Renal cortical epithelial cell (primary cell): ENCODE data around the gene PABPN1. TPM values are rescaled to one million over a fixed set of nuclear protein-coding genes. Genes with fewer than 3 reads are reported as not detected.
A peak's percentile ranks its signal among the peaks of the same experiment; 100 is the strongest.

ENCODE experiments used
- DNase-seq: peaks from one replicate; pipeline ENCODE4 v3.0.0-alpha.2; 2011; ENCODE audit warnings: low read depth
- total RNA-seq: library from RNA; depleted of rRNA; stranded (reverse); fragments of >200 nt; gene quantifications from 2 replicates; pipeline ENCODE4 v1.2.3, GENCODE V29; 2014

The PABPN1 gene
- total RNA-seq, 1 donor from 2014 or later, result 80.0 TPM

GRCh38 chr14:23358042-23358441 is 36.8 kb downstream of the PABPN1 start:
- no peak for DNase-seq

GRCh38 chr14:23358553-23359166 is 37.4 kb downstream of the PABPN1 start:
- no peak for DNase-seq

GRCh38 chr14:23359167-23359626 is 37.9 kb downstream of the PABPN1 start:
- no peak for DNase-seq

- DNase-seq, result no peak
These were observed 38.6 kb downstream of the PABPN1 start for GRCh38 chr14:23359722-23360447.

- no peak for DNase-seq
These were observed 39.2 kb downstream of the PABPN1 start for GRCh38 chr14:23360496-23360895.

GRCh38 chr14:23361320-23361719 is 40.1 kb downstream of the PABPN1 start:
- DNase-seq, result peak; percentile 60

GRCh38 chr14:23361763-23362162 is 40.5 kb downstream of the PABPN1 start:
- no peak for DNase-seq

- DNase-seq, result peak; percentile 67
These were observed 40.9 kb downstream of the PABPN1 start for GRCh38 chr14:23362200-23362599.

- DNase-seq, result no peak
These were observed 43.1 kb downstream of the PABPN1 start for GRCh38 chr14:23364164-23365035.

- no peak for DNase-seq
These were observed 43.9 kb downstream of the PABPN1 start, which contains the start of gene EFS for GRCh38 chr14:23365036-23365731. Gene EFS, minus strand, starts transcription at chr14:23365172. Its CDS starts 147 bp downstream, at chr14:23365025.

- no peak for DNase-seq
These were observed 44.6 kb downstream of the PABPN1 start for GRCh38 chr14:23365732-23366425.

- DNase-seq, result no peak
These were observed 45.2 kb downstream of the PABPN1 start for GRCh38 chr14:23366426-23366921.

GRCh38 chr14:23370221-23370620 is 49.0 kb downstream of the PABPN1 start:
- no peak for DNase-seq

GRCh38 chr14:23371865-23372264 is 50.6 kb downstream of the PABPN1 start:
- no peak for DNase-seq

GRCh38 chr14:23372509-23372908 is 51.3 kb downstream of the PABPN1 start, which contains the start of gene IL25:
Gene IL25, plus strand, starts transcription at chr14:23372809.
- DNase-seq, result no peak

GRCh38 chr14:23373041-23373440 is 51.8 kb downstream of the PABPN1 start:
- DNase-seq, result no peak

Other genes starting within 250 kb of the PABPN1 start
- gene ACIN1, start 226.3 kb upstream of the PABPN1 start, total RNA-seq, result 34.0 and 103 TPM in 2 replicates
- gene C14orf119, start 226.0 kb upstream of the PABPN1 start, total RNA-seq, result 61.6 and 71.0 TPM in 2 replicates
- gene CIROP, start 216.5 kb upstream of the PABPN1 start, total RNA-seq, result not detected in 2 replicates
- not detected in 2 replicates for gene CEBPE, start 202.2 kb upstream of the PABPN1 start, total RNA-seq
- under 0.01 and 1.1 TPM in 2 replicates for gene SLC7A8, start 137.8 kb upstream of the PABPN1 start, total RNA-seq
- 0.35 TPM in 1 of 2 replicates, not detected in the other for gene RNF212B, start 83.5 kb upstream of the PABPN1 start, total RNA-seq
- gene HOMEZ, start 35.3 kb upstream of the PABPN1 start, total RNA-seq, result 7.8 and 15.0 TPM in 2 replicates
- gene PPP1R3E, start 18.6 kb upstream of the PABPN1 start, total RNA-seq, result 1.9 TPM in 2 replicates
- 10.2 and 14.7 TPM in 2 replicates for gene BCL2L2, start 14.6 kb upstream of the PABPN1 start, total RNA-seq
- 1.2 and 33.0 TPM in 2 replicates for gene SLC22A17, start 31.4 kb downstream of the PABPN1 start, total RNA-seq
- 0.17 and 0.50 TPM in 2 replicates for gene EFS, start 43.7 kb downstream of the PABPN1 start, total RNA-seq
- not detected in 2 replicates for gene IL25, start 51.4 kb downstream of the PABPN1 start, total RNA-seq
- gene CMTM5, start 55.6 kb downstream of the PABPN1 start, total RNA-seq, result not detected in 2 replicates
- not detected in 2 replicates for gene MYH6, start 86.8 kb downstream of the PABPN1 start, total RNA-seq
- under 0.01 TPM in 1 of 2 replicates, not detected in the other for gene MYH7, start 114.2 kb downstream of the PABPN1 start, total RNA-seq
- gene NGDN, start 148.2 kb downstream of the PABPN1 start, total RNA-seq, result 41.5 and 53.0 TPM in 2 replicates
- gene ZFHX2, start 230.3 kb downstream of the PABPN1 start, total RNA-seq, result 0.69 and 1.8 TPM in 2 replicates
- gene THTPA, start 234.8 kb downstream of the PABPN1 start, total RNA-seq, result 3.6 and 13.5 TPM in 2 replicates
- gene AP1G2, start 246.3 kb downstream of the PABPN1 start, total RNA-seq, result 51.2 and 55.9 TPM in 2 replicates